Stomach (tissue), 9 donors: ENCODE results near the gene LIFR. TPM values are rescaled to one million over a fixed set of nuclear protein-coding genes. Genes with fewer than 3 reads are reported as not detected.

Experiments used
- DNase-seq, 2 donors: peaks; one replicate each; pipeline versions ENCODE4 v3.0.0 to v3.0.0-alpha.2; 2013 to 2019
- H3K27ac ChIP-seq, 5 donors: fragments of 200-600 bp in 4 of 5; sonication (generic) in 4 of 5; one replicate each; pipeline ENCODE4 v1.5.1; 2013 to 2019; ENCODE audit warnings: mild to moderate bottlenecking in 1 of 5, moderate library complexity in 1 of 5
- H3K27me3 ChIP-seq, 3 donors: fragments of 200-600 bp; sonication (generic); one replicate each; pipeline ENCODE4 v1.5.1; 2017 to 2019; ENCODE audit warnings: mixed run types in 1 of 3
- H3K36me3 ChIP-seq, 4 donors: fragments of 200-600 bp; sonication (generic); 1 replicate in 3 of 4; 2 replicates in 1 of 4; pipeline ENCODE4 v1.5.1; 2016 to 2019
- H3K4me1 ChIP-seq, 4 donors: fragments of 200-600 bp; sonication (generic); one replicate each; pipeline ENCODE4 v1.5.1; 2016 to 2019
- H3K4me3 ChIP-seq, 4 donors: fragments of 200-600 bp; sonication (generic) in 3 of 4; one replicate each; pipeline ENCODE4 v1.5.1; 2016 to 2019; ENCODE audit warnings: mild to moderate bottlenecking in 1 of 4
- H3K9me3 ChIP-seq, 4 donors: fragments of 200-600 bp; sonication (generic); one replicate each; pipeline ENCODE4 v1.5.1; 2016 to 2019
- EP300 ChIP-seq: sonication (generic); formaldehyde crosslinking; IDR thresholded peaks from one replicate; pipeline ENCODE4 v1.6.1; 2017; ENCODE audit warnings: antibody characterized with exemption
- POLR2A ChIP-seq, 4 donors: fragments of 450-650 bp; IDR thresholded peaks; one replicate each; pipeline ENCODE4 v1.6.1; 2016; ENCODE audit warnings: antibody characterized with exemption in 4 of 4, control low read depth in 2 of 4, mild to moderate bottlenecking in 1 of 4, moderate library complexity in 1 of 4
- POLR2AphosphoS5 ChIP-seq, 3 donors: sonication (generic); formaldehyde crosslinking; IDR thresholded peaks; one replicate each; pipeline ENCODE4 v1.6.1; 2016; ENCODE audit warnings: antibody characterized with exemption in 3 of 3
- WGBS, 5 donors: extraction: QIAGEN DNeasy Blood & Tissue Kit in 3 of 5; methylation state at CpG; one replicate each; pipeline versions ENCODE4 v1.1.5 to v1.1.7; 2013 to 2018; 5-methylcytosine and 5-hydroxymethylcytosine counted together
- intact Hi-C: fragments of 100-400 bp; cut with DNase I; formaldehyde crosslinking; loops from one replicate; pipeline ENCODE4 v1.15.1; 2023; ENCODE audit warnings: low total_unique reads
- polyA plus RNA-seq, 3 donors: library from polyadenylated mRNA; stranded (reverse); fragments of 200-250 nt; gene quantifications; one replicate each; pipeline ENCODE4 v1.2.3, GENCODE V29; 2013
- total RNA-seq, 5 donors: library from RNA; depleted of rRNA; stranded (reverse); fragments of >200 nt; gene quantifications; one replicate each; pipeline versions ENCODE4 v1.1.0 to v1.2.3, GENCODE V29; 2014 to 2016
- TF ChIP-seq, protein P1 (sequence below), 7 experiments: fragments of 450-650 bp in 4 of 7; fragments of 200-600 bp in 3 of 7; sonication (generic) in 3 of 7; IDR thresholded peaks; one replicate each; pipeline ENCODE4 v1.5.1; 2016 to 2019; ENCODE audit warnings: antibody characterized with exemption in 7 of 7, control low read depth in 2 of 7, mild to moderate bottlenecking in 1 of 7
- donor health status: healthy with polysubstance abuse.
- donor health status: Bipolar disorder and iron deficiency.
- donor health status: healthy.

The LIFR gene
- total and polyA plus RNA-seq, 8 donors: 6.2 to 259 (median 45.1) TPM

DNA sequence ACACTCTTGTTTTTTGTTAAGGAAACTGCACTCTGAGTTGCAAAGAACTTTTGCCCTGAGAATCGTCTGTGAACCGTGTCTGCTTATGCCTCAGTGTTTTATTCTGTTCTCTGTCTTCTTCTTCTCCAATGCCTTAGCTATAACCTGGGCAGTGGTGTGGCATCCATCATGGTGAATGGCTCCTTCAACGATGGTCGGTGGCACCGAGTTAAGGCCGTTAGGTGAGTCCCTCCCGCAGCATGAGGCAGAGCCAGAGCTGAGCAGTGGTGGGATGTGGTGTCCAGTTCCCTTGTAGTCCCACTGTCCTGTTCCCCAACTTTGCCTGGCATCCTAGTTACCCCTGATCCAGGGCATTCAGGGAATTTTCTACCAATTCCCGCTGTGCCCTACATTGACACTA is 98.3 kb downstream of the LIFR start:
- intact Hi-C loops: no loop called here
- no peak for DNase-seq
- Histone ChIP-seq H3K4me3 (no peak overlapping the region), H3K4me1 (peaks cover 0 to 9% (median 4%) of the 10 kb centered on the region in 4 donors), H3K36me3 (no peaks in the 10 kb centered on the region), H3K27me3 (peaks cover 0 to 13% (median 0%) of the 10 kb centered on the region in 3 donors), H3K9me3 (no peaks in the 10 kb centered on the region), H3K27ac (no peak overlapping the region)
- 92 to 97% (median 96%) methylated on average over 8 of the region's 8 CpGs for WGBS, 5 donors
- TF ChIP-seq POLR2A (IDR thresholded peaks at IDR 0.05) (no peak), POLR2AphosphoS5 (IDR thresholded peaks at IDR 0.05) (no peak), EP300 (no peak)
- TF ChIP-seq, protein P1, sequence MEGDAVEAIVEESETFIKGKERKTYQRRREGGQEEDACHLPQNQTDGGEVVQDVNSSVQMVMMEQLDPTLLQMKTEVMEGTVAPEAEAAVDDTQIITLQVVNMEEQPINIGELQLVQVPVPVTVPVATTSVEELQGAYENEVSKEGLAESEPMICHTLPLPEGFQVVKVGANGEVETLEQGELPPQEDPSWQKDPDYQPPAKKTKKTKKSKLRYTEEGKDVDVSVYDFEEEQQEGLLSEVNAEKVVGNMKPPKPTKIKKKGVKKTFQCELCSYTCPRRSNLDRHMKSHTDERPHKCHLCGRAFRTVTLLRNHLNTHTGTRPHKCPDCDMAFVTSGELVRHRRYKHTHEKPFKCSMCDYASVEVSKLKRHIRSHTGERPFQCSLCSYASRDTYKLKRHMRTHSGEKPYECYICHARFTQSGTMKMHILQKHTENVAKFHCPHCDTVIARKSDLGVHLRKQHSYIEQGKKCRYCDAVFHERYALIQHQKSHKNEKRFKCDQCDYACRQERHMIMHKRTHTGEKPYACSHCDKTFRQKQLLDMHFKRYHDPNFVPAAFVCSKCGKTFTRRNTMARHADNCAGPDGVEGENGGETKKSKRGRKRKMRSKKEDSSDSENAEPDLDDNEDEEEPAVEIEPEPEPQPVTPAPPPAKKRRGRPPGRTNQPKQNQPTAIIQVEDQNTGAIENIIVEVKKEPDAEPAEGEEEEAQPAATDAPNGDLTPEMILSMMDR (IDR thresholded peaks at IDR 0.05): no peak

DNA sequence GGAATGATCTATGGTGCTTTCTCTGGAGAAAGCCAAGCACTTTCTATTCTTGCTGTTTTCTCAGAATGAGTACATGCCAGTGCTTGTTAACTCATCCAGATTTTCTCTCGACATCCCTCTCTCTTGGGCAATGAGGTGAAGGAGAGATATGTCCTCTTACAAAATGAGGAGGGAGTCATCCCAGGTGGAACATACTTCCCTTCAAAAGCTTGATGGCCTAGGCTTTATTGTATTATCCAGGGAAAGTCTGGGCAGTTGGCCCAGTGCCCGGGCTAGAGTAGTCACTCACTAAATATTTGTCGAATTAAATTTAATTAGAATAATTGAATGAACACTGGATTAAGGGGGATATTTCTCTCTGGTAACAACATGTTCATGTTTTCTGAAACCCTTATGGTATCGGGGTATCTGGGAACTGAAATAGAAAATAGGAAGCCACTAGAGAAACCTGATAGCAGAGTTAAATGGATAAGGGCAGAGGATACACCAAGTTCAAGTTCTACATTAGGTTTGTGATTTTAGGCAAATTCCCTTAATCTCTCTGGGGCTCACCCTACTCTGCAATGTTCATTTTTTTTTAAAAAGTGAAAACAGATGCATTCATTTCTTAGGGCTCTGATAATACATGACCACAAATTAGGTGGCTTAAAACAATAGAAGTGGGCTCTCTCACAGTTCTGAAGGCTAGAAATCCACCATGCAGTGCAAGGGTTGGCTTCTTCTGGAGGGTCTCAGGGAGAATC is 99.6 kb downstream of the LIFR start:
- TF ChIP-seq, protein P1 (IDR thresholded peaks at IDR 0.05): no peak
- TF ChIP-seq POLR2A (IDR thresholded peaks at IDR 0.05): no peak
- TF ChIP-seq EP300: no peak
- no peak for TF ChIP-seq POLR2AphosphoS5 (IDR thresholded peaks at IDR 0.05)

DNA sequence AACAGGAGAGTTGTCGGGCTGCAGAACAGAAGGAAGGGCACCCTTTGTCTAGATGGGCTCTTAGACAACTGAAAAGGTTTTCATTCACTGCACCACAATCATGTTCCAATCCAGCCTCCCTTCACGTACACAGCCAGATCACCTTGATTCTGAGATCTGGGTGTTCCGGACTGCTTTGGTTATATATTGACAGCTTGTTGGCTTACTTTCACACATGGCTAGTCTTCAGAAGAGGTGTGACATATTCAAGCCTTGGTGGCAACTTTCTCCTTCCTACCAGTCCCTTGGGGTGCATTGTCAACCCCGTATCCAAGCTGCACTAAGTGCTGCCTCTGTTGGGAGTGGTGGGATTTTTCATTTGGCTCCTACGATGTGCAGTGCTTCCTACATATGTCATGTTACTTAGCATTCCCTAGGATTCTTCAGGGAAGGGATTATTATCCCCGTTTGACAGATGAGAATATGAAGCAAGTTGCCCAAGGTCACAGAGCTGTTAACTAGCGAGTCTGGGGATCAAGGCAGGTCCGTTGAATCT is 100.6 kb downstream of the LIFR start:
- H3K4me1 ChIP-seq: no peaks in the 10 kb centered on the region
- no peaks in the 10 kb centered on the region for H3K36me3 ChIP-seq
- H3K4me3 ChIP-seq: no peak overlapping the region
- H3K27me3 ChIP-seq: peaks cover 0 to 26% (median 0%) of the 10 kb centered on the region in 3 donors
- TF ChIP-seq POLR2AphosphoS5 (IDR thresholded peaks at IDR 0.05): no peak
- no peak for TF ChIP-seq EP300
- no peak for TF ChIP-seq POLR2A (IDR thresholded peaks at IDR 0.05)
- TF ChIP-seq, protein P1 (IDR thresholded peaks at IDR 0.05): no peak
- 72 to 79% (median 76%) methylated on average over 8 of the region's 8 CpGs for WGBS, 5 donors
- intact Hi-C loops: no loop called here
- DNase-seq: no peak
- H3K27ac ChIP-seq: no peak overlapping the region
- H3K9me3 ChIP-seq: no peaks in the 10 kb centered on the region

More for the DNA sequence above, 99.6 kb downstream of the LIFR start:
- Histone ChIP-seq H3K27me3 (peaks cover 0 to 17% (median 0%) of the 10 kb centered on the region in 3 donors), H3K9me3 (no peaks in the 10 kb centered on the region), H3K4me1 (no peaks in the 10 kb centered on the region), H3K27ac (no peak overlapping the region), H3K36me3 (no peaks in the 10 kb centered on the region), H3K4me3 (no peak overlapping the region)
- intact Hi-C loops: no loop called here
- no peak for DNase-seq
- 70 to 83% (median 77%) methylated on average over 4 of the region's 4 CpGs for WGBS, 5 donors

DNA sequence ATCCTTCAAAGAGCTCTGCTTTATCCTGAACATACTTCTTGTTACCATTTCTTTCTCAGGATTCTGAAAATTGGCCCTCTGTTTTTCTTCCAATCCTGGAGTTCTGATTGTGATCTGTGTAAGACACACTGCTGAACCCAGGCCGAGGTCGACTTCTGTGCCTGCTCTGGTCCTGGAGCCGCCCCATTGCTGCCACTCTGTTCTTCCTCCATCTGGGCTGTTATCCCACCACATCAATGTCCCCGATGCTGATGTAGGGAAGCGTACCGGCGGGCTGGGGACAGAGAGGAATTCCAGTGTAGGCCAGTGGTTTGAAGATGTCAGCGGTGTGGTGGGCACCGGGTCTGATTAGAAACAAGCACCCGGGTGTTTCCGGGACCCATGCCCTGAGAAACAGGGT is 102.5 kb downstream of the LIFR start:
- no peak for TF ChIP-seq POLR2AphosphoS5 (IDR thresholded peaks at IDR 0.05)
- TF ChIP-seq, protein P1 (IDR thresholded peaks at IDR 0.05): no peak
- no peak for TF ChIP-seq EP300
- TF ChIP-seq POLR2A (IDR thresholded peaks at IDR 0.05): no peak
- peaks cover 0 to 27% (median 0%) of the 10 kb centered on the region in 3 donors for H3K27me3 ChIP-seq
- DNase-seq: no peak
- intact Hi-C loops: no loop called here
- 87 to 94% (median 90%) methylated on average over 11 of the region's 11 CpGs for WGBS, 5 donors
- no peaks in the 10 kb centered on the region for H3K36me3 ChIP-seq
- H3K9me3 ChIP-seq: no peaks in the 10 kb centered on the region
- no peak overlapping the region for H3K4me3 ChIP-seq
- H3K4me1 ChIP-seq: peaks cover 0 to under 1% (median 0%) of the 10 kb centered on the region in 4 donors
- no peak overlapping the region for H3K27ac ChIP-seq
